GM21390 (cell line): ENCODE results near the gene LRRC37A2.
"Not testable (repeated sequence)": the region's sequence is repeated elsewhere in the genome, so short reads cannot be mapped to it uniquely, and the experiment has no call there.

Source experiments
- ATAC-seq: cut with Tn5 transposase; IDR thresholded peaks from one replicate; pipeline ENCODE4 v1.9.1; 2021; ENCODE audit not compliant: unreplicated experiment

LRRC37A2 gene

GRCh38 chr17:46591332-46591731, 79.1 kb downstream of the LRRC37A2 start:
- not testable (repeated sequence) for ATAC-seq

GRCh38 chr17:46598344-46598931, 86.2 kb downstream of the LRRC37A2 start:
- ATAC-seq = not testable (repeated sequence)

- not testable (repeated sequence) for ATAC-seq
Observed at GRCh38 chr17:46600767-46601166, 88.5 kb downstream of the LRRC37A2 start.

GRCh38 chr17:46603125-46603524, 90.9 kb downstream of the LRRC37A2 start:
- not testable (repeated sequence) for ATAC-seq
